DMS79 treated with DMSO at 0.1 percent for 48 hours (cell line): Measurements from ENCODE around the gene RASSF5.
A peak's percentile ranks its signal among the peaks of the same experiment; 100 is the strongest.

Experiments used
- DNase-seq: peaks from one replicate; lab custom pipeline; 2025; lab: John Stamatoyannopoulos, UW

The RASSF5 gene

DNA sequence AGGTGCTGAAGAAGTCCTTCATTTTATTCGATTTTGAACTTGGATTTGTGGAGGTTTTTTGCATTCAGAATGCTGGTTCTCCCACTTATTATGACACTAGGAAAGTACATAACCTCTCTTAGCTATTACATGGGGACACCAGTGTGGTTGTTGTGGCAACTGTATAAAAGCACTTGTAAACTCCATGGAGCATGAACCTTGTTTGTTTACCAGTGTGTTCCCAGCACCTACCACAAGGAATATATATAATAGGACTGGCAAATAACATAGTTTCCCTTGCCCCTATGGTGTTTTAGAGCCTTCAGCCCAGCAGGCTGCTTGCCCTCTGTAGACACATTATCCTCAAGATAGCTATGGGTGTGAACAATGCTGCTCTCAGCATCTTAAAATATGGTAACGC, 43.1 kb downstream of the RASSF5 start:
- peak; percentile 90 for DNase-seq

GRCh38 chr1:206551296-206551985, 44.1 kb downstream of the RASSF5 start:
- DNase-seq, result no peak

DNA sequence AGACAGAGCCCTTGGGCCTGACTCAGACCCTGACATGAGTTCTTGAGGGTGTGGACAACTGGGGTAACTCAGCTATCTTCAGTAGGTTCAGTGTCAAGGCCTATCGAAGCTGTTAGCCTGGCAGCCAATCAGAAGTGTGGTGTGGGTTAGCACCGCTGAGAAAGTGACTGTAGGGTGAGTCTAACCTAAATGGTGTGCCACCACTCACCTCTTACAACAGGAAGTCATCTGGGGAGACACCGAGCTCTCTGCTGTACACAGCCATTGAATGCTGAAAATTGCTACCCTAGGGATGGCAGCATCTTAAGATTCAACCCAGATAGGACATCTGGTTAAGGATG, 44.6 kb downstream of the RASSF5 start:
- no peak for DNase-seq

- DNase-seq, result no peak
Measured at GRCh38 chr1:206554211-206554610, 46.9 kb downstream of the RASSF5 start.

- no peak for DNase-seq
Measured at GRCh38 chr1:206554701-206555472, 47.6 kb downstream of the RASSF5 start.

DNA sequence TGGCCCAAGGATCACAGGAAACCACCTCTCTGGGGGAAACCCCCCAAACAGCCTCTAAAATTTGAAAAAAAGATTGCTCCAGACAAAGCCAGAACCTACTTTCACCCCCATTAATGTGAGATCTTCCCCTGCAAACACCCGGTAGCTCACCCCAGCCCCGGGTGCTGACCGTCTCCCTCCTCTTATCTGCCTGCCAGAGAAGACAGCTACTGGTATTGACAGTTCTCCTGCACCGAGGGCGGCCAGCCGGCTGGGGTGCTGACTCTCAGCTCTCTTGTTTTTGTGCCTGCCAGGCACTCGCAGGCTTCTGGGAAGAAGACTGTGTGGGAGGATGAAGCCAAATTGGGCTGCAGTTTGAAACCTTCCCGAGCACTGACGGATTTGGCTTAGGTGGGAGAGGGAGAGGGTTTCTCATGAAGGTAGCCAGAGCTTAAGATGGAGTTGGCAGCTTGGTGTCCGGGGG, 48.2 kb downstream of the RASSF5 start:
- DNase-seq, result no peak

- no peak for DNase-seq
Measured at GRCh38 chr1:206556047-206556749, 48.9 kb downstream of the RASSF5 start.

DNA sequence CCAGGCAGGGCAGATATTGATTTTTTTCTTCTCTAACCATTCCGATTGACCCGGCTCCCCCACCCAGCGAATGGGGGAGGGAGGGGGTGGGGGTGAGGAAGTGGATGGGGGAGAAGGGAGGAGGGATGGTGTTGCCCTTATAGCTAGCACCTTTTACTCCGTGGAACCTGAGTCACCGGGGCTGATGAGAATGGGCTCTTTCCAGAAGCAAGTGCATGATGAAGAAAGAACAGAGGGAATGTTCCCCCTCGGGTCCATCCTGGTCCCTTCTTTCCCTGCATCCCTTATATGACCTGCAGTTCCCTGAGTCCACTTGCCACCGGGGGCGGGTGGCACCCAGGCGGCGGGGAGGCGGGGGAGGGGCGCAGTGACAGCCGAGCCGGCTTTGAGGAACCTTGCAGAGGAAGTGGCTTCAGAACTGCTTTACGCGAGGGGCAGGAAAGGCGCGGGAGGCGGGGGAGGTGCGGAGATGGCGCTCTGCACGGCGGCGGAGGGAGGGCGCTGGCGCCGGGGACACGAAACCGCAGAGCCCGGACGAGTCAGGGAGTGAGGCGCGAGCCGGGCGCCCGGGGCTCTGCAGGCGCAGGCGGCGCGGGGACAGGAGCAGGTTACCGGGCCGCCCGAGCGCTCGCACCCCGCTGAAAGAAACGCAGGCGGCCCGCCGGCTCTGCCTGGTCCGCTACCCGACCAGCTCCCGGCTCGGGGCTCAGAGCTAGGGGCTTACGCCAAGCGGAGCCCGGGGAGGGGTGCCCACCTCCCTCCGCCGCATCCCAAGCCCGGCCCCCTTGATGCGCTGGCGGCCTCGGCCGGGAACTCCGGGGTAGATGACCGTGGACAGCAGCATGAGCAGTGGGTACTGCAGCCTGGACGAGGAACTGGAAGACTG, 49.7 kb downstream of the RASSF5 start:
- DNase-seq, result peak; percentile 36

GRCh38 chr1:206557636-206558473, 50.5 kb downstream of the RASSF5 start:
- no peak for DNase-seq

DNA sequence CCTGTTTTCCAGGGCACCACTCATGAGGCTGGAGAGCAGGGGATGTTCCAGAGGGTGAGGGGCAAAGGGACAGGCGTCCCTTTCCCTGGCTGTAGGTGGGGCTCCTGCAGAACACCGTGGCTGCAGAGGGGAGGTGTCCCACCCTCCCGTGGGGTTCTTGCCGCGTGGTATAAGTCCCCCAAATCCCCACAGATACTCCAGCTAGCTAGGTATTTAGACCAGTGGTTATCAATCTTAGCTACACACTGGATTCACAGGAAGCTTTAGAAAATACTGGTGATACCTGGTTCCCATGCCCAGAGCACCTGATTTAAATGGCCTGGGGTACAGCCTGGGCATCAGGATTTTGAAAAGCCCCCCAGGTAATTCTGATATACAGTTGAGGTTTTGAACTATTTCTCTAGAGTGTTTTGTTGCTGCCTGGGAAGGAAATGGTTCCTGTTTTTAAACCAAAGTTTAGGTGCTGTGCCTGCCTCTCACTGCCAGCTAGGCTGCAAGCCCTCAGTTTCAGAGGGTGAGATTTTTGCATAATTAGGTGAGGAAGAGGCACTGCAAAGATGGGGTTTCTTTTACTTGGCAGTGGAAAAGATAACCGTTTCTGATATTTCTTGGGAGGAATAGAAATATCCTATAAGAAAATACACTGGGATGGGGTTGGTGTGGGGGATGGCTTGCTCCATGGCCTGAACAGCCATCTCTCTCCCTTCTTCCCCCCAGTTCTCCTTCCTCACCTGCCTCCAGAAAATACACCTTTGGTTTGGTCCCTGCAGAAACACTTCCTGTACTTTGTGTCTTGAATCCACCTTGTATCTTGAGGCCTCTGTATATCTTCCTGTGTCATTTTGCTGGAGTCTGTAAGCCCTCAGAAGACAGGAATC, 51.7 kb downstream of the RASSF5 start:
- no peak for DNase-seq

DNA sequence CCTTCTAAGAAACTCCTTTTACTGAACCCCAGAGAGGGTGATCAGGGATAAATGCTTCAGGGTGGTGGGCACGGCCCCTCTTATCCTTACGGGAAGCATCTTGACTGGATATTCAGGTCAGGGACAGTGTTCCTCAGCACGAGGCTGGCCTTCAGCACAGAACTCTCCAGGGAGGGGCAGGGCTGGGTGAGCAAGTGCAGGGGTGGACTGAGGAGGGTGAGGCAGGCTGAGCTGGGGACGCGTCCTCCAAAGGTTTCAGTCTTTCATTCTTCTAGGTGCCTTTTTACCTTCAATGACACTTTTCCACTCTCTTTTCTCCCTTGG, 52.3 kb downstream of the RASSF5 start:
- no peak for DNase-seq

DNA sequence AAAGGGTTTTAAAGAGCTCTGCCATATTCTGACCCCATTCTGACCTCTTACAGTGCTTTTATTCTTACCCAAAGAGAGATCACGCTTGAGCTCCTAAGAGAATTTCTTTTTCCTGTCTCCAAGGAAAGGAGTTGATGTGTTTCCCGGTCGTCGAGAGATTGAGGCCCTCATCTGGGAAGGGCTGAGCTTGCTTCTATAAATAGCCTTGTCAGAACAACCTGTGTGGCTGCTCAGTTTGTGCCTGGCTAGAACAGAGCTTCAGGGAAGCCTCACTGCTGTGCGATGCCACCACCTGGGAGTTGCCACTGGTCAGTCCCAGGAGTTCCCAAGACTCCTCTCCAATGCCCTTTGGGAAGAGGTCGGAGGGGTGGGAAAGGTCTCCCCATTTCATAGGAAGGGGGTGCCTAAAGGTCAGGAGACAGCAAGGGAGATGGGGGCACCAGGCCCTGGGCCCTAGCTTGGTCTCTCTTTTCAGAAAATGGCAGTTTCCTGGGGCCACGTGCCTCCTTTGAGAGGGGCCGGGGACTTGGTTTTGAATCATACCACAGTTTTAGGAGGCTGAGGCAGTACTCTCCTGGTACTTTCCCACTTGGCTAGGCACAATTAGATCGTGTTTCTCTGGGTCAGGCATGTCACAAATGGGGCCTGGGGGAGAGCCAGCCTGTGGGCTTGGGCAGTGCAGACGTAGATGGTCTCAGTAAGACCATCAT, 52.8 kb downstream of the RASSF5 start:
- peak; percentile 19 for DNase-seq

DNA sequence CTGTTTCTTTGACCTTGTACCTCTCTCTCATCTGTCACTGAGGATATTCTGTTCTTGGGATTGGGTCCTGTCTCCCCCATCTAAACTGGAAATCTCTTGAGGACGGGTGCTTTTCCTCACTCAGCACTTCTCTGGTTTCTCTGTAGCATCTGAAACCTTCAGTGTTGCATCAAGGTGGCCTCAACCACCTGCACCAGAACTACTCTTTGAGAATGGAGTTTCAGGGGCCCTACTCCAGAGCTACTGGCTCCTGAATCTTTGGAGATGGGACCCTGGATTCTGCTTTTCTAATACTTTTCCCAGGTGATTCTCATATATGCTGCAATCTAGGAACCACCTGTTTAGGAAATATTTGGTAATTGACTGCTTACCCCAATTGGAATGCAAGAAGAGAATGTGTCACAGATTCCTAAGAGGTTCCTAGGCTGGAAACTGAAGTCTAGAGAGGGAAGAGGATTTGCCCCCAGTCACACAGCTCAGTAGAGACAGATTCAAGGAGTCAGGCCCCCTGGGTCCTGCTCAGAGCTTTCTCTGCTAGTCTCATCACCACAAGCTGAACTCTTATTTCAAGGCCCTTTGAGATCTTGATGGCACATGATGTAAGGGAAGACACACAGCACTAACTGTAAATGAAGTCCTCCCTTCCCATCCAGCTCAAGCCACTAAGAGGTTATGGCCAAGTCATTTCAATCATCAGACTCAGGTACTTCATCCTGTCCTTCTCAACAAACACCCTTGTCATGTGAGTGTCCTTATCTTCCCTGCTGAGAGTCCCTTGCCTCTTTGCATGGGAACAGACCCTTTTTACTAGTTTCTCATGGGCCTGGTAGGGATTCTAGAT, 56.3 kb downstream of the RASSF5 start:
- DNase-seq, result no peak

DNA sequence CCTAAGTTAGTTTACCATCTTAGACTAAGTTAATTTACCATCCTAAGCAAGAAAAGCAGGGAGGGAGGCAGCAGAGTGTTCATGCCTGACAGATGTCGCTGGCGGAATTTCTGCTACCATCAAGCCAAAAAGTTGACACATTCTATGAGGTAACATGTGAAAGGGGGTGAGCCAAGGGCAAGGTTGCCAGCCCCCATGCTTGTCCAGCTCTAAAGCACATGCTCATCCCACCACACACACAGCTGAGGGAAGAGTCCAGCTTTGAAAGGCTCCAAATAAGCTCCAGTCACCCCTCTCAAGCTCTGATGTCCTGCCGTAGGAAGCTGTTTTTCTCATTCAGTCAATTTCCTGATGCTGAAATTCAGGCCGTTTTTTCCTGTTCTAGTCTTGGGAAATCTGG, 58.7 kb downstream of the RASSF5 start:
- no peak for DNase-seq

DNA sequence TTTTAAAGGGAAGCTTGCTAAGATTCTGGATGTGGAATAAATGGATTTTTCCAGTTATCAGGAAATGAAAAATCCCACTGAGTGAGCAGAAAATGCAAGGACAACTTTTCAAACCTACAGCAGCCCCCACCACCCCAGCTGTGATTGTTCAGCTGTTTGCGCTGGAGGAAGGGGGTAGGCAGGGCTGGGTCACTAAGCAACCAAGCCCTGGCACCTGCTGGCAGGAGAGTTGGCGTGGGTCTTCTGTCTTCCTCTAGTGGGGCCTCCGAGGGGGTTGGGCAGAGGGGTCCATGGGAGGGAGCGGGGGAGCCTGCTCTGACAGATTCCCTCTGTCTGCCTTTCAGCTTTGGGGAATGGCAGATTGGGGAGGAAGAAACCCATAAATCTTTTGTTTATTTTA, 59.7 kb downstream of the RASSF5 start:
- DNase-seq, result peak; percentile 42

DNA sequence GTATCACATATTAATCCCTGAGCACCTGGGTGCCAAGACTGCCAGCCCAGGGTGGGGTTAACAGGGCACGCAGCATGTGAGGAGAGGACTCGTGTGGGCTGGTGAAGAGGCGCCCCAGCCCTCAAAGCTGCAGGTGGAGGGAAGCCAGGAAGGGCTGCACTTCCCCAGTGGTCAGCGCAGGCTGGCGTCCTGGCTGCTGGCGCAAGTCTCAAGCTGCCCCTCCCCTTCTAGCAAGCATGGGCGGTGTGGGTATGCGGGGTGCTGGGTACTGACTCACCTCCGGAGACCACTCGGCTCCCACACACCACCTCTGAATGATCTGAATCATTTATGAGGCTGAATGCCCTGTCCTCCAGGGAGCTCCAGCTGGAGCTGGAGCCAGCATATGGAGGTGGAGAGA, 60.9 kb downstream of the RASSF5 start:
- no peak for DNase-seq

DNA sequence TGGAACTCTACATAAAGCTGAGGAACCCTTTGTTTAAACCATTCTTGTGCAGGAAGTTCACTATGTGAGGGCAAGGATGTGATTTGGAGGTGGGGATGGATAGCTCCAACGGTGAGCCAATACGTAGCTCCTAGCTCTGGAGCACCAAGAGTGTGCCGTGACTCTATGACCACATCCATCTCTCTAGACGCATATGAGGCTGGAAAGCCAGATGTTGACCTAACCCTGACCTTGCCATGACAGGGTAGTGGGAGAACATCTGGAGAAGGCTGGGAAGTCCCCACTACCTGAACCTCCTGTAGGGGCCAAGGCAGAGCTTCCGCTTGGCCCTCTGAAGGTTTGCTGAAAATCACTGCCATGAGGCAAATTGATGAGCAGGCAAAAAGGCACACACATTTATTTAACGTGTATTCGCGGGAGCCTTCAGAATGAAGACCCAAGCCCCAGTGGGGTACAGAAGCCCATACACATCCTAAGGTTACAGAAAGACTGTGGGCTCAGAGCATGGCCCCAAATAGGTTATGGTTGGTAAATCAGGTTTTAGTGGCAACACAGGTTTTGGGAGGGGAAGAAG, 61.5 kb downstream of the RASSF5 start:
- DNase-seq, result no peak

- no peak for DNase-seq
Measured at GRCh38 chr1:206569556-206569955, 62.2 kb downstream of the RASSF5 start.
